Lower leg skin (tissue), 3 donors: ENCODE measurements around the gene TSPEAR.

Source experiments
- POLR2A ChIP-seq, 2 donors: fragments of 450-650 bp; IDR thresholded peaks; one replicate each; pipeline ENCODE4 v1.6.1; 2016 to 2017; ENCODE audit warnings: antibody characterized with exemption in 2 of 2, mild to moderate bottlenecking in 1 of 2, moderate library complexity in 1 of 2
- TF ChIP-seq, protein P1 (sequence below), 3 donors: fragments of 450-650 bp; IDR thresholded peaks; one replicate each; pipeline ENCODE4 v1.5.1; 2016; ENCODE audit warnings: antibody characterized with exemption in 3 of 3, mild to moderate bottlenecking in 3 of 3, moderate library complexity in 2 of 3

DNA sequence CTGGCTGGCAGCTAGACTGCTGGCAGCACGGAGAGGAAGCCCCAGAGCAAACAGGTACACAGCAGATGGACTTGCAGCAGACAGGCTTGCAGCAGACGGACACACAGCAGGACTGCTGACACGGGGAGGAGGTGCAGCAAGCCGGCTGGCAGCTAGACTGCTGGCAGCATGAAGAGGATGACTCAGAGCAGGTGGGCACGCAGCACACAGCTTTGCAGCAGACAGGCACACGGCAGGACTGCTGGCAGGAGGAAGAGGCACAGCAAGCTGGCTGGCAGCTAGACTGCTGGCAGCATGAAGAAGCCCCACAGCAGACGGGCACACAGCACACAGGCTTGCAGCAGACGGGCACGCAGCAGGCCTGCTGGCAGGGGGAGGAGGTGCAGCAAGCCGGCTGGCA, 160.6 kb downstream of the TSPEAR start:
- TF ChIP-seq, protein P1, sequence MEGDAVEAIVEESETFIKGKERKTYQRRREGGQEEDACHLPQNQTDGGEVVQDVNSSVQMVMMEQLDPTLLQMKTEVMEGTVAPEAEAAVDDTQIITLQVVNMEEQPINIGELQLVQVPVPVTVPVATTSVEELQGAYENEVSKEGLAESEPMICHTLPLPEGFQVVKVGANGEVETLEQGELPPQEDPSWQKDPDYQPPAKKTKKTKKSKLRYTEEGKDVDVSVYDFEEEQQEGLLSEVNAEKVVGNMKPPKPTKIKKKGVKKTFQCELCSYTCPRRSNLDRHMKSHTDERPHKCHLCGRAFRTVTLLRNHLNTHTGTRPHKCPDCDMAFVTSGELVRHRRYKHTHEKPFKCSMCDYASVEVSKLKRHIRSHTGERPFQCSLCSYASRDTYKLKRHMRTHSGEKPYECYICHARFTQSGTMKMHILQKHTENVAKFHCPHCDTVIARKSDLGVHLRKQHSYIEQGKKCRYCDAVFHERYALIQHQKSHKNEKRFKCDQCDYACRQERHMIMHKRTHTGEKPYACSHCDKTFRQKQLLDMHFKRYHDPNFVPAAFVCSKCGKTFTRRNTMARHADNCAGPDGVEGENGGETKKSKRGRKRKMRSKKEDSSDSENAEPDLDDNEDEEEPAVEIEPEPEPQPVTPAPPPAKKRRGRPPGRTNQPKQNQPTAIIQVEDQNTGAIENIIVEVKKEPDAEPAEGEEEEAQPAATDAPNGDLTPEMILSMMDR (IDR thresholded peaks at IDR 0.05) = no peak
- TF ChIP-seq POLR2A (IDR thresholded peaks at IDR 0.05) = no peak
